ENCODE measurements around the gene TMEM45A.
"Not testable (repeated sequence)": the region's sequence is repeated elsewhere in the genome, so short reads cannot be mapped to it uniquely, and the experiment has no call there.

The TMEM45A gene, protein sequence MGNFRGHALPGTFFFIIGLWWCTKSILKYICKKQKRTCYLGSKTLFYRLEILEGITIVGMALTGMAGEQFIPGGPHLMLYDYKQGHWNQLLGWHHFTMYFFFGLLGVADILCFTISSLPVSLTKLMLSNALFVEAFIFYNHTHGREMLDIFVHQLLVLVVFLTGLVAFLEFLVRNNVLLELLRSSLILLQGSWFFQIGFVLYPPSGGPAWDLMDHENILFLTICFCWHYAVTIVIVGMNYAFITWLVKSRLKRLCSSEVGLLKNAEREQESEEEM

DNA sequence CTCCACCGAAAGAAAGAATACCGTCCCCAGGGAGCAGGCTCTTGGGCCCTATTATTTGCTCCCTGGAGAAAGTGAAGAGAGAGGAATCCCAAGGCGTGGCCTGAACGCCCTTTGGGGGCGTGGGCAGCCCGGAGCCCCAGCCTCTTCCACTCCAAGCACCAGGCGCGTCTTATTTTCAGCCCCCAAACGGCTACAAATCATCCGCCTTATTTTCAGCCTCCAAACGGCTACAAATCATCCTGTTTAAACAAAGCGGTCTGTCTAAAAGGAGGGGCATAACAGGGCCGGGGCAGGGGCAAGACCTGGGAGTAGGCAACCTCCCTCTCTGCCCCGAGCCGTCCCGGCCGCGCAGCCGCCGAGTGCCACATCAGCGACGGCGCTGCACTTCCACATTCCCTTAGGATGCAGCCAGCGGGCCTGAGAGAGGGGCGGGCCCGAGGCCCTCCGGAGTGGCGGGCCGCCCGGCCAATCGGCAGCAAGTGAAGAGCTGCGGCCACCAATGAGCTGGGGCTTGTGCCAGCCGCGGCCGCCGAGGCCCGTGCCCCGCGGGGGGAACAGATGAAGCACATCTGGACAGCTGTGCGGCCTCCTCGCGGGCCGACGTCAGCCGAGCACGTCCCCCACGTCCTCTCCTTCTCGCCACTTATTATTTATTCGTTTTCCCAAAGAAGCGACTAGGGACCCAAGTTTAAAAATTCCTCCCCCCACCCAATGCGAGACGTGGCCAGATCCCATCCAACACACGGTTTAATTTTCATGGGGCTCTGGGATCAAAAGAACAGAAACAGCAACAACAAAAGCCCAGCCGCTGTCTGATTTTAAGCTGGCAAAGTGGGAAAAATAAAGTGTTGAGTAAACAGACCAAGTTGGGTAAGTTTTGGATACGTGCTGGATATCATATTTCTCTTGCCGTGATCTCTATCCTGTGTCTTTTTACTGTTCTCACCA lies at the start of gene TMEM45A:
TSS of gene TMEM45A (plus strand) at position 561 of the 948 bp plus-strand sequence. CDS start 62,593 bp downstream, outside the sequence.
- no peak for FAIRE-seq

DNA sequence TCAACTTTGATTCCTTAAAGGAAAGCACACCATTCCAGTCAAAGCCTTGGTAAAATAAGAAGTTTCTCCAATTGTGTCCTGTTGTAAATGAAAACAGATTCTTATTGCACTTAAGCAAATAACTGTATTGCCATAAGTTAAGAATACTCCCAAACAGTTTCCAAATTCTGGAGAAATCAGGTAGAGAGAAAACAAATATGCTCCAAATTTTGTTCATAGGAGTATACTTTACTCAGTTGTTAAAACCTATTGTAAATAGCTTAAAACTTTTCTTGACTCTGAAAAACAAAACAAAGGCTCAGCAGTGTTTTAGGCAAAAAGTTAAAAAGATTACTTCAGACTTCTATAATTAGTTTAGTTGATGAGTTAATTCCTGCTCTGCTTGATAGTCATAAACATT lies 48.7 kb upstream of the TMEM45A start:
- FAIRE-seq: peak; percentile 77

DNA sequence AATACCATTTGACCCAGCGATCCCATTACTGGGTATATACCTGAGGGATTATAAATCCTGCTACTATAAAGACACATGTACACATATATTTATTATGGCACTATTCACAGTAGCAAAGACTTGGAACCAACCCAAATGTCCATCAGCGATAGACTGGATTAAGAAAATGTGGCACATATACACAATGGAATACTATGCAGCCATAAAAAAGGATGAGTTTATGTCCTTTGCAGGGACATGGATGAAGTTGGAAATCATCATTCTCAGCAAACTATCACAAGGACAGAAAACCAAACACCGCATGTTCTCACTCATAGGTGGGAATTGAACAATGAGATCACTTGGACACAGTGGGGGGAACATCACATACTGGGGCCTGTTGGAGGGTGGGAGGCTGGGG lies 45.4 kb upstream of the TMEM45A start:
- FAIRE-seq: not testable (repeated sequence)

DNA sequence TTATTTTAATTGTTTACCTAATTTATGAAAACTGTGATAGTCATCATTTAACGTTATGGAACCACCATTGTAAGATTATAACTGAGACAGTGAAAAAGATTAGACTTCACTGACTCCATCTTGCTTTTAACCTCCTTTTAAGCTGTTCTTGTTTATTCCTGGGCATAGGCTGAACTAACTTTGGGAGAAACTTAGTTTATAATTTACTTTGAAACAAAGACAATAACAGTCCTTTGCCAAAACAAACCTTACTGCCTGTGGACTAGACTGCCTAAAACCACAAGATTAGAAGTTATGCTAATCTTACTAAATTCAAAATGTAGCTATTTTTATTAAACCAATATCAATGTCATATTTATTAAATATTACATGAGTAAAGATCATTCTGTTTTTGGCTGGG lies 44.3 kb upstream of the TMEM45A start:
- FAIRE-seq: no peak

DNA sequence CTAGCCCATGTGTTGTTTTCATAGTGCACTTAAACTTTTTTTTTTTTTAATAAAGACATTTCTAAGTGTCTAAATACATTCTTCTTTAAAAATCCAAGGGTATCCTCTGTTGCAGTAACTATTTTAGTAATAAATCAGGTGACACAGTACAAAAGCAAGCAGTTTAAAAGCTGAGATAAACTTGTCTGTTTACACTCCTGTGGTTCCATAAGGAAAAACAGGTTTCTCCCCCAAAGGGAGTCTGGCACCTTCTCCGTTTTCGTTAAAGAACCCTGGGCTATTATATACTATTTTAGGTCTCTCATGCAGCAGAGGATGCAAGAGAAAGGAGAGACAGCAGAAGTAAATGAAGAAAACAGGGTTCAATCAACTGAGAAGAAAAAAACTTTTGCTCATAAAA lies 43.2 kb upstream of the TMEM45A start:
- no peak for FAIRE-seq

DNA sequence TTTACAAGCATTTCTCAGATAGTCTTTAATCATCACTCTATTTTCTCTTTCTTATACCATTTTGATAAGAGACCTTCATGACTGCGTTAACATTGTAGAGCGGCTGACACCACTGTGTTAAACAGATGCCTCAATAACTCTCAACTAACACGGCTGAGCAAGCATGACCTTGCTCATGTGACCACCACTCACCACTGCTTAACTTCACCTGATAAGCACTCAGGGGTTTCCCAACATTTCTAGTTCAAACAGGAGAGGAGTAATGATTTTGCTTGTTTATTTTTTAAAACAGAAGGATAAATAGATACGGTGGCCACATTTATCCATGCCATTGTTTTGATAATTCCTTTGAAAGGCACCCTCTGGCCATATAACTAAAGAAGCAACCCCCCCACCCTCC lies 37.7 kb upstream of the TMEM45A start:
- no peak for FAIRE-seq

DNA sequence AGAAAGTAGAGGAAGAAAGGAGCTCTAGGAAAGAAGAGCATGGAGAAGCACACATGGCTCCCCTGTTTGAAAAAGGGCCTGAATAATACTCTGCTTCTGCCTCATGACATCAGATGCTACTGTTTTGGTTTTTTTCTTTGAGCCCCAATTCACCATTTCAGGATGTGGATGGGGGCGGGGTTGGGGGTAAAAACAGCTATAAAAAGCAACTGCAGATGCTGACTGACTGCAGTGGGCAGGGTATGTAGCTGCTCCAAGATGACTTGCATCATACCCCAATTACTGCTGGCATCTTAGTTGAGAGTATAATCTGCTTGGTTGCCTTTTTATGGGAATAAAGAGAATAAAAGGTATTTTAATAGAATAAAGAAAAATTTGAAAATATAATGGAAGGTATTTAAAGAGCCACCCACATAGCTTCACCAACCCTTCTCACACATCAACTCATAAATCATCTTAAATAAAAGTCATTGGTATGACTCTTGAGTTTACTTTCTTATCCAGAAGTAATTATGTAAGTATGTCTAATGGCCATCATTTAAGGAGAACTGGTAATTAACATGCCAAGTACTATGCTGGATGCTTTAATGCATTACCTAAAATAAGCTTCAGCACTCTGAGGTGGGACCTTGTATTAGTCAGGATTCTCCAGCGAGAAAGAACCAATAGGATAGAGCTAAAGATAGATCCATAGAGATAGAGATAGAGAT lies 36.4 kb upstream of the TMEM45A start:
- no peak for FAIRE-seq

DNA sequence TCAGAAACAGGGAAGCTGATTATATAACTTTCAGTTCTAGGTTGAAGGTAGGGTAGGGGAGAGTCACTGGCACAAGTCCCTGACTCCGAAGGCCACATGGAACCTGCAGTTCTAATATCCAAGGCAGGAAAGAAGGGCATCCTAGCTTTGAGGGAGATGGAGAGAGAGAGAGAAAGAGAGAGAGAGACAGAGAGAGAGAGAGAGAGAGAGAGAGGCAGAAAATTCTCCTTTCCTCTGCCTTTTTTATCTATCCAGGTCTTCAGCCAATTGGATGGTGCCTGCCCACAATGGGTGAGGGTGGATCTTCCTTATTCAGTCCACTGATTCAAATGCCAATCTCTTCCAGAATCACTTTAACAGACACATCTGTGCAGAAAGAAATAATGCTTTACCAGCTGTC lies 35.7 kb upstream of the TMEM45A start:
- no peak for FAIRE-seq

DNA sequence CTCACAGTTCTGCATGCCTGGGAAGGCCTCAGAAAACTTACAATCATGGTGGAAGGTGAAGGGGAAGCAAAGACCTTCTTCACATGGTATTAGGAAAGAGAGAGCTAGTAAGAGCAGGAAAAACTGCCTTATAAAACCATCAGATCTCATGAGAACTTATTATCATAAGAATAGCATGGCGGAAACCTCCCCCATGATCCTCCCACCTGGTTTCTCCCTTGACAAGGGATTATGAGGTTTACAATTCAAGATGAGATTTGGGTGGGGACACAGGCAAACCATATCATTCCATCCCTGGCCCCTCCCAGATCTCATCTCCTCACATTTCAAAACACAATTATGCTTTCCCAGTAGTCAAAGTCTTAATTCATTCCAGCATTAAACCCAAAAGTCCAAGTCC lies 34.6 kb upstream of the TMEM45A start:
- FAIRE-seq: no peak

DNA sequence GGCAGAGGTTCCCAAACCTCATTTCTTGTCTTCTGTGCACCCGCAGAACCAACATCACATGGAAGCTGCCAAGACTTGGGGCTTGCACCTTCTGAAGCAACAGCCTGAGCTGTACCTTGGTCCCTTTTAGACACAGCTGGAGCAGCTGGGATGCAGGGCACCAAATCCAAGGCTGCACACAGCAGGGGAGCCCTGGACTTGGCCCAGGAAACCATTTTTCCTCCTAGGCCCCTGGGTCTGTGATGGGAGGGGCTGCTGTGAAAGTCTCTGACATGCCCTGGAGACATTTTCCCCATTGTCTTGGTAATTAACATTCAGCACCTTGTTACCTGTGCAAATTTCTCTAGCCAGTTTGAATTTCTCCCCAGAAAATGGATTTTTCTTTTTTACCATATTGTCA lies 33.6 kb upstream of the TMEM45A start:
- FAIRE-seq: no peak

DNA sequence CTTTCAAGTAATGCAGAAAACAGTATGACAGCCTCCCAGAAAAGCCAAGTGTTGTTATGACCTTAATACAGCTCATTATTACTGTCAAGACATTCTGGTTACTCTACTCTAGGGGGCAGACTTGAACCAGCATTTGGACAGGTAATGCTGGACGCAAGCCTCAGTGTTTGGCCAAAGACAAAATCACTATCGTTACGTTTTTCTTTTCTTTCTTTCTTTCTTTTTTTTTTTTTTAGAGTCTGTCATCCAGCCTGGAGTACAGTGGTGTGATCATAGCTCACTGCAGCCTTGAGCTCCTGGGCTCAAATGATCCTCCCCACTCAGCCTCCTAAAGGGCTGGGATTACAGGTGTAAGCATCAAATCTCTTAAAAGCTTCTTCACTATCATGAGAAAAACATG lies 29.4 kb upstream of the TMEM45A start:
- FAIRE-seq: peak; percentile 97

DNA sequence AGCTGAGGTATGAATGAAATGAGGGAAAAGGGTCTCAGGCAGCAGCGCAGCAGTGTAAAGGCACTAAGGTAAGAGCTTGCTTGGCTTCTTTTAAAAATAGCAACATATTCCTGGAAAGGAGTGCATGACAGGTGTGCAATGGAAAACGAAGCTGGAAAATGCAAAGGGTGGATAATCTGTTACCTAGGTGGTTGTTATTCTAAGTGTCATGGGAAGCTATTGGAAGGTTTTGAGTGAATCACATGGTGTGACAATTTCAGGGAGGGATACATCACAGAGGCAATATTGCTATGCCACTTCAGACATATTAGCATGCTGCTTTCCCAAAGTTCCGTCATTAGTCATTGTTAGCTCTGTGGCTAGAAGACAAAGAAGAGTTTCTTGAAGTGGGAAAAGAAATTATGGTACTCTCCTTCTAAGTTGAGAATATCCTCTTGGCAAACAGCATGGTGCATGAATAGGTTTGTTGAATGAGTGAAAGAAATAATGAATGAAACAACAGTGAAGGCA lies 28.7 kb upstream of the TMEM45A start:
- no peak for FAIRE-seq

DNA sequence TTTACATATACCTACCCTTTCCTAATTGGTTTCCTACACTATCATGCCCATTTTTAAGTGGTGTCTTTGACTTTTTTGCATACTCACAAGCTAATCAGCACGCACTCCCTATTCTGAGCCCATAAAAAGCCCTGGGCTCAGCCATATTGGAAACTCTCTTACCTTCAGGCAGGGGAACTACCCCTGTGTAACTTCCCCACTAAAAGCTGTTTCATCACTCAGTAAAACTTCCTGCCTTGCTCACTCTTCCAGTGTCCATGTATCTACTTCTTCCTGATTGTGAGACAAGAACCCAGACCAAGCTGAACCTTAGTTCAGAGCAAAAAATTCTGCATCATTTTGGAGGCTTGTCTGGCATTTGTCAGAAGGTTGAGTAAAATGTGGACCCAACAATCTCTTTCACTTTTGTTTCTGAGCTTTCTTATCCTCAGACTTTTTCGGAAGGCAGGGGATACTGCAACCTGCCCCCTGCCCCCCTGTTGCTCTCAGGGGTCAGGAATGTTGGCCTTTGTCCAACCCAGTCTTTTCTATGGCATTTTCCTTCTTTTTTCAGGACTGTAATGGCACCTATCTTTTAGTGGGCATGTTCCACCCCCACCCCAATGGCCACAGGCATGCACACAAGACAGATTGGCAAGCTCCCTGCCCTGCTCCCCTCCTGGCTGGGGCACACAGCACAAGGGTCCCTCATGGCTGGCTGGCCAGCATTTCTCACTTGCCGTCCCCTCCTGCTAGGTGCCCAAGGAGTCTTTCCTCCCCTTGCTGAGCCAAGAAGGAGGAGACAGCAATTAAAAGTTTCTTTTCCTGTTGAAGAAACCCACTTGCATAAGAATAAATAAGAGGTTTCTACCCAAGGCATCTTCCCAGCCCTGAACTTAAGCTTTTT lies 26.3 kb upstream of the TMEM45A start:
- no peak for FAIRE-seq

DNA sequence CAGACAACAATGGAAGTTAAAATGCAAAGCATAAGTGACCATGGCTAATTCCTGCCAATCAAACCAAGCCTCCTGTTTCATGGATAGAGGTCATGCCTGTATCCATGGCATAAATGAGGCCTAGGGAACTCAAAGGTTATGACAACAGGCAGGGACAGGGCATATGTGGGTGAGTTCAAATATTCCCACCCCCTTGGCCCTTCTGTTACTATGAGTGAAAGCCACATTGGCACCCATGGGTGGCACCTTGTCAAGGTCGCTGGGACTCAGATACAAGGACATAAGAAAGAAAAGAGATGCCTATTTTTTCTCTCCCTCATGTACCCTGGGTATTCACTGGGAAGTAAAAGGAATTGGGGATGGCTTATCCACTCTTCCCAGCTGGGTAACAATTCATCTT lies 25.3 kb upstream of the TMEM45A start:
- FAIRE-seq: no peak

DNA sequence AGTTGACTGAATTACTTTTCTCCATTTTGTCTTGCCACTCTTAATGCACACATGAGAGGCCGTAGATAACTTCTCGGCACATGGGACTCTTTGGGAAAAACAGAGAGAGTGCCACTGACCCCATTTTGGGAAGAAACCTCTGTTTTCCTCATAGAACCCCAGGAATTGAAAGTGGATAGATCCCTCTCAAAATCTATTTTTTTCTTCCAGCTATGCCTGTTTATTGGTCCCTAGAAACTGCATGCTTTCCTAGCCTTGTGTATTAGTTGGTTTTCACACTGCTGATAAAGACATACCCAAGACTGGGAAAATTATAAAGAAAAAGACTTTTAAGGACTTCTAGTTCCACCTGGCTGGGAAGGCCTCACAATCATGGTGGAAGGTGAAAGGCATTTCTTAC lies 23.7 kb upstream of the TMEM45A start:
- no peak for FAIRE-seq

DNA sequence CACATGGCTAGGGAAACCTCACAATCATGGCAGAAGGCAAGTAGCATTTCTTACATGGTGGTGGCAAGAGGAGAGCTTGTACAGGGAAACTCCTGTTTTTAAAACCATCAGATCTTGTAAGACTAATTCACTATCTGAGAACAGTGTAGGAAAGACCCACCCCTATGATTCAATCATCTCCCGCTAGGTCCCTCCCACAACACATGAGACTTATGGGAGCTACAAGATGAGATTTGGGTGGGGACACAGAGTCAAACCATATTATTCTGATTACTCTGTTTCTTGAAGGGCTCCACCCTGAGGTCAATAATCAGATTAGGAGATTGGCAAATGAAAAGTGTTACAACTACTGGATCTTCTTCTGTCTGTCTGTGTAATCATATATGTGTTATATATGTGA lies 21.5 kb upstream of the TMEM45A start:
- no peak for FAIRE-seq

DNA sequence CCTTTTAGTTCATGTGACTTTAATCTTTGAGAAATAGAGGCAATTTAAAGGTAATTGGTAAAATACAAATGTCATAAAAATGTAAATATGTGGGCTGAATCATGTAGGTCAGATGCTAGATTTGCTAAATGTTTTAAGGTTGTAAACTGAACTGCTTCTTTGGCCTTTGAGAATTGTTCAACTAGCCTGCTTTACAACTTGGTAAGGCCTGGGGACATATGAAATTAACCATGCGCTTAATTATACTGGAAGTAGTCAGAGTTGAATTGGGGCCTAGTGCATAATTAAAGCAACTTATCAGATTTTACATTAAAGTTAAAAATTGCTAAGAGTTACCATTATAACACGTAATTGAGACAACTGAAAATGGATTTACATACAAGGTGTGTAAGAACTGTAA lies 21.0 kb upstream of the TMEM45A start:
- no peak for FAIRE-seq

DNA sequence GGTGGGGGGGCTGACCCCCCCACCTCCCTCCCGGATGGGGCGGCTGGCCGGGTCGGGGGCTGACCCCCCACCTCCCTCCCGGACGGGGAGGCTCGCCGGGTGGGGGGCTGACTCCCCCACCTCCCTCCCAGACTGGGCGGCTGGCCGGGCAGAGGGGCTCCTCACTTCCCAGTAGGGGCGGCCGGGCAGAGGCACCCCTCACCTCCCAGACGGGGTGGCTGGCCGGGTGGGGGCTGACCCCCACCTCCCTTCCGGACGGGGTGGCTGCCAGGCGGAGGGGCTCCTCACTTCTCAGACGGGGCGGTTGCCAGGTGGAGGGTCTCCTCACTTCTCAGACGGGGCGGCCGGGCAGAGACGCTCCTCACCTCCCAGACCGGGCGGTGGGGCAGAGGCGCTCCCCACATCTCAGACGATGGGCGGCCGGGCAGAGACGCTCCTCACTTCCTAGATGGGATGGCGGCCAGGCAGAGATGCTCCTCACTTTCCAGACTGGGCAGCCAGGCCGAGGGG lies 14.5 kb upstream of the TMEM45A start:
- not testable (repeated sequence) for FAIRE-seq

DNA sequence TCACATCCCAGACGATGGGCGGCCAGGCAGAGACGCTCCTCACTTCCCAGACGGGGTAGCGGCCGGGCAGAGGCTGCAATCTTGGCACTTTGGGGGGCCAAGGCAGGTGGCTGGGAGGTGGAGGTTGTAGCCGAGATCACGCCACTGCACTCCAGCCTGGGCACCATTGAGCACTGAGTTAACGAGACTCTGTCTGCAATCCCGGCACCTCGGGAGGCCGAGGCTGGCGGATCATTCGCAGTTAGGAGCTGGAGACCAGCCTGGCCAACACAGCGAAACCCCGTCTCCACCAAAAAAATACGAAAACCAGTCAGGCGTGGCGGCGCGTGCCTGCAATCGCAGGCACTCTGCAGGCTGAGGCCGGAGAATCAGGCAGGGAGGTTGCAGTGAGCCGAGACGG lies 13.9 kb upstream of the TMEM45A start:
- not testable (repeated sequence) for FAIRE-seq

DNA sequence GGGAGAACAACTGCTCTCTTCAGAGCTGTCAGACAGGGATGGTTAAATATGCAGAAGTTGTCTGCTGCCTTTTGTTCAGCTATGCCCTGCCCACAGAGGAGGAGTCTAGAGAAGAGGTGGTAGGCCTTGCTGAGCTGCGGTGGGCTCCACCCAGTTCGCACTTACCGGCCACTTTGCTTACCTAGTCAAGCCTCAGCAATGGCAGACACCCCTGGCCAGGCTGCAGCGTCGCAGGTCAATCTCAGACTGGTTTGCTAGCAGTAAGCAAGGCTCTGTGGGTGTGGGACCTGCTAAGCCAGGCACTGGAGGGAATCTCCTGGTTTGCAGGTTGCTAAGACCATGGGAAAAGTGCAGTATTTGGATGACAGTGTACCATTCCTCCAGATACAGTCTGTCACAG lies 12.3 kb upstream of the TMEM45A start:
- FAIRE-seq: no peak

DNA sequence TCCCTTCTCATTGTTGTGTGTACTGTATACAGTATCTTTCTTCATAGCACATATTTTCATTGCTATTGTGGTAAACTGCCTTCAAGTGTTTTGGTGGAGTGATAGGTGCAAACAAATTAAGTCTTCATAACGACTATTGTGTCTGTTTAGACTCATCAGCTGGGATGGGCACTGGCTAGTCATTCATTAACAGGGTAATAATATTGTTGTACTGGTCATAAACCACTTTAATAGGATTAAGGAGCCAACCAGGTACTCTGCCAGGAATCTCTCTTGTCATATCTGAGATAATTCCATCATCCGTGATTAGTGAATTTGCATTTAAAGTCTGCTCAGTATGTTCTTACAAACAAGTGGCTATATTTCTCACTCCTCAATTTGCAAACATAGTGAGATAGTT lies 10.2 kb upstream of the TMEM45A start:
- no peak for FAIRE-seq

DNA sequence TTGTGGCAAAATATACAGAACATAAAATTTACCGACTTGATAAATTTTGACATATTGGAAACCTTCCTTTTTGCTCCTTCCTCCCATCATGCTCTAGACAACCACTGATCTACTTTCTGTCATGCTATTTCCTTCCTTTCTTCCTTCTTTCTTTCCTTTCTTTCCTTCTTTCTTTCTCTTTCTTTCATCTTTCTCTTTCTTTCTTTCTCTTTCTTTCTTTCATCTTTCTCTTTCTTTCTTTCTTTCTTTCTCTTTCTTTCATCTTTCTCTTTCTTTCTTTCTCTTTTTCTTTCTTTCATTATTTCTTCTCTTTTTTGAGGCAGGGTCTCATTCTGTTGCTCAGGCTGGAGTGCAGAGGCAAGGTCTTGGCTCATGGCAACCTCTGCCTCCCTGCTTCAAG lies 8.9 kb upstream of the TMEM45A start:
- FAIRE-seq: no peak

Data from islet of Langerhans (tissue), 1 donor.